T-helper 1 cell treated with Interleukin-12 subunit alpha and Interleukin-12 subunit beta and Interleukin-4 antibody, amounts not matched to agents 30 ng/mL and 1 ng/mL, for 36 hours (primary cell): ENCODE data around the gene POLE2. TPM values are rescaled to one million over a fixed set of nuclear protein-coding genes. Genes with fewer than 3 reads are reported as not detected.
"Not testable (repeated sequence)": the region's sequence is repeated elsewhere in the genome, so short reads cannot be mapped to it uniquely, and the experiment has no call there.

Experiments
- intact Hi-C: fragments of 100-400 bp; cut with micrococcal nuclease; formaldehyde crosslinking; loops from one replicate; pipeline ENCODE4 v1.15.1; 2024
- total RNA-seq: library from RNA; stranded (reverse); gene quantifications from 2 replicates; pipeline ENCODE4 v1.2.3, GENCODE V29; 2022

POLE2 gene, protein sequence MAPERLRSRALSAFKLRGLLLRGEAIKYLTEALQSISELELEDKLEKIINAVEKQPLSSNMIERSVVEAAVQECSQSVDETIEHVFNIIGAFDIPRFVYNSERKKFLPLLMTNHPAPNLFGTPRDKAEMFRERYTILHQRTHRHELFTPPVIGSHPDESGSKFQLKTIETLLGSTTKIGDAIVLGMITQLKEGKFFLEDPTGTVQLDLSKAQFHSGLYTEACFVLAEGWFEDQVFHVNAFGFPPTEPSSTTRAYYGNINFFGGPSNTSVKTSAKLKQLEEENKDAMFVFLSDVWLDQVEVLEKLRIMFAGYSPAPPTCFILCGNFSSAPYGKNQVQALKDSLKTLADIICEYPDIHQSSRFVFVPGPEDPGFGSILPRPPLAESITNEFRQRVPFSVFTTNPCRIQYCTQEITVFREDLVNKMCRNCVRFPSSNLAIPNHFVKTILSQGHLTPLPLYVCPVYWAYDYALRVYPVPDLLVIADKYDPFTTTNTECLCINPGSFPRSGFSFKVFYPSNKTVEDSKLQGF
- 23.9 and 25.5 TPM in 2 replicates for total RNA-seq

DNA sequence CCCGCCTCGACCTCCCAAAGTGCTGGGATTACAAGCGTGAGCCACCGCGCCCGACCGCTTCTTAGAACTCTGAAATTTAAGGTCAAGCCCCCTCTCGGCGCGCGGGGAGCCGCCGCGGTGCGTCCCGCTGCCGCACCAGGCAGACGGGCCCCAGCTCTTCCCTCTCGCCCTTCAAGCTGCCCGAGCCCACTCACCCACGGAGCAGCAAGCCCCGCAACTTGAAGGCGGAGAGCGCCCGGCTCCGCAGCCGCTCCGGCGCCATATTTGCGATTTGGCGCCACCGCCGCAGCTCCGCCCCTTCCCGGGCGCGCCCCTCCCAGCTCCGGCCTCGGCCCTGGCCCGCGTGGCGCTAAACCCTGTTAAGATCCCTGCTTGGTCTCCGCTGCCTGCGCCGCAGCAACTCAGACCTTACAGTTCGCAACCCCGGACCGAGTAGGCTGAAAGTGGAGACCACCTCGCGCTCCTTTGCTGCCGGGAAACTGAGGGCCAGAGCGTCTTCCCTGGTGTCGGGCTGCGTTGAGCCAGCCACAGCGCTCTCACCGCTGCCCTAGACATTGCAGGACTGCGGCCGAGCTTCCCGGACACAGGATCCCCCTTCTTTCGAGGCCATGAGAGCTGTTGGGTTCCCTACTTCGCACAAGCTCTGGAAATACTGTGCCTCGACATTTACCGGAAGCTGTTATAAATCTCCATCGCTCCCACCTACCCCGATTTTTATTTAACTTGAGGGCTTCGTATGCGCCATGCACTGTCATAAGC is at the start of gene POLE2:
Gene POLE2 (minus strand): TSS at position 273 of the 759 bp plus-strand sequence. CDS start 11 bp downstream, at position 262.
- intact Hi-C loops = loop anchor here (1.0 to 5.0 kb wide), 8 partner anchors 54 to 624 kb away; partner anchors contain the start of genes DMAC2L, L2HGDH, MGAT2 and NEMF

DNA sequence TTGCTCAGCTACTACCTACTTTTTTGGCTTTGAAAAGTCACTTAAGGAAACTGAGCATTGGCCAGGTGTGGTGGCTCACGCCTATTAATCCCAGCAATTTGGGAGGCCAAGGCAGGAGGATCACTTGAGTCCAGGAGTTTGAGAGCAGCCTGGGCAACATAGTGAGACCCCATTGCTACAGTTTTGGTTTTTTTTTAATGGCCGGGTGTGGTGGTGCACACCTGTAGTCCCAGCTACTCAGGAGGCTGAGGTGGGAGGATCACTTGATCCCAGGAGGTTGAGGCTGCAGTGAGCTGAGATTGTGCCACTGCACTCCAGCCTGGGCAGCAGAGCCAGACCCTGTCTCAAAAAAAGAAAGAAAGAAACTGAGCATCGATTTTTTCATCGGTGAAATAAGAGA is 47.7 kb upstream of the POLE2 start:
- intact Hi-C loops = not testable (repeated sequence)

DNA sequence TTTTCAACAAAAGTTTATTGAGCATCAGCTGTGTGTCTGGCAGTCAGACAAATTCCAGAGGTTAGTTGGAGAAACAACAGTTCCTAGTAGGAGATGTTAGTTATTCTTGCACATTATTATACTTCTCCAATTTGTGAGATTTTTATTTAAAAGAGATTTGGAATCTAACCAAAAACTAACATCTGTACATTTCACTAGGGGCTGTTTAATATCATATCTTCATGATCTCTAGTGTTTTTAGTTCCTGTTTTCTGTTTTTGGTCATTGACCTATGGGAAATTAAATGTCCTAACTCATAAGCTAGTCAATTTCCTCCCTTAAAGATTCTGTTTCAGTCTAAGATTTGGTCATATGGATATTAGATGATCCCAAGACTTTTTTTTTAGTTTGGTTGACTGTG is 45.8 kb upstream of the POLE2 start:
- intact Hi-C loops = no loop called here

DNA sequence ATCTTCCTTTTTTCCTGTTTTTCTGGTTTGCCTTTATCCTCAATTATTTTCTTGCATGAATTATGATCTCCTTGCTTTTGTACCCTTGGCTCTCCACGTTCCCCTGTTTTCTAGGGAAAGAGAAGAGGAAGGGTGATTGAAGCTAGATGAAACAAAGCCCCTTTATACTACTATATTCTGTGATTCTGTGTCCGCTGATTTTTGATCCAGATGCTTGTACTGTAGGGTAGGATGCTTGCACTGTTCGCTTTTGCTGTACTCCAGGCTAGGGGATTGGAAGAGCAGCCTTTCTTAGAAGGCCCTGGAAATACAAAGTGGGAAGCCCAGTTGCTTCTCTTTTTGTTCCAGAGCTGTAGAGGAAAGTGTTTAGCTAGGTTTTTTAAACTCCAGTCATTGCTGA is 44.9 kb upstream of the POLE2 start:
- intact Hi-C loops = no loop called here

DNA sequence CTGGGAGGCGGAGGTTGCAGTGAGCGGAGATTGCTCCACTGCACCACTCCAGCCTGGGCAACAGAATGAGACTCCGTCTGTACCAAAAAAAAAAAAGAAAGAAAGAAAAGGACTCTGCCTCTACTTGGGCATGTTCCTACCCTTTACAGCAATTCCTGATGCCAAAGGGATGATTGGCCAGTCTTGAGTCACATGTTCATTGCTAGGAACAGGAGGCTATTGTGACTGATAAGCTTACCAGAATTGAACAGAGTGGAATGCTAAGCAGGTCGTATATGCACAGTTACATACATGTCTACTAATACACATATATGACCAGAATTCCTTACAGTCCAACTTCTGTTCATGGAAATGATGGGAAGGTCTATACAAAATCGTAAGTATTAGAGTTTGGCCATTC is 39.2 kb upstream of the POLE2 start:
- intact Hi-C loops = no loop called here

DNA sequence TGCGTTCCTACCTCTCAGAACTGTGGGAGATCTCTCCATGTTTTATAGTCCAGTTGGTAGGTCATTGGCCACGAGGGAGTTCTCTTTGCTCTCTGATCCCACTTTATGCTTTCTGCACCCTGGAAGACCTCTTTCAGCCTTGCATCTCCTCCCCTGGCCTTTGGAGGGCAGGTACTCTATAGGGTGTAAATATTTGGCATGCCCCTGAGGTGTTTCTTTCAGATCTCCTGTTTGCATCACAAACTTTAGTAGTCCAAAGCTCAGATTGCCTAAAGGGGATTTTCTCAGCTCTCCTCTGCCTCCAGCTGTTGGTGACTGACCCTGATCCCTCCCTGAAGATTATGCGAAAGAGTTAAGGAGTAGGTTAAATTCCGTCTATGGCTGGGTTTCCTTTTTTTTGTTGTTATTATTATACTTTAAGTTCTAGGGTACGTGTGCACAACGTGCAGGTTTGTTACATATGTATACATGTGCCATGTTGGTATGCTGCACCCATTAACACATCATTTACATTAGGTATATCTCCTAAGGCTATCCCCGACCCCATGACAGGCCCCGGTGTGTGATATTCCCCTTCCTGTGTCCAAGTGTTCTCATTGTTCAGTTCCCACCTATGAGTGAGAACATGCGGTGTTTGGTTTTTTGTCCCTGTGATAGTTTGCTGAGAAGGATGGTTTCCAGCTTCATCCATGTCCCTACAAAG is 33.9 kb upstream of the POLE2 start:
- intact Hi-C loops = not testable (repeated sequence)

DNA sequence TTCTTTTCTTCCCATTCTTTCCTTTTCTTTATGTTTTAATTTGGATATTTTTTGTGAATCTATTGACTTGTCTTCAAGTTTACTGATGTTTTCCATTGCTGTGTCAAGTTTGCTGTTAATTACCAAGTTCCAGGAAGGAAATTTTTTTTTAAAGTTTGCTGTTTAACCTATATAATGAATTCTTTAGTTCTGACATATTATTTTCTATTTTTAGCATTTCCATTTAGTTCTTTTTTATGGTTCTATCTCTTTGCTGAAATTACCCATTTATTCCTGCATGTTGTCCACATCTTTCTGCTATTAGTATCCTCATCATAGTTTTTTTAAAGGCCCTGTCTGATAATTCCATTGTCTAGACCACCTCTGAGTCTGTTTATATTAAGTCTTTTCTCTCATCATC is 32.7 kb upstream of the POLE2 start:
- intact Hi-C loops = no loop called here

DNA sequence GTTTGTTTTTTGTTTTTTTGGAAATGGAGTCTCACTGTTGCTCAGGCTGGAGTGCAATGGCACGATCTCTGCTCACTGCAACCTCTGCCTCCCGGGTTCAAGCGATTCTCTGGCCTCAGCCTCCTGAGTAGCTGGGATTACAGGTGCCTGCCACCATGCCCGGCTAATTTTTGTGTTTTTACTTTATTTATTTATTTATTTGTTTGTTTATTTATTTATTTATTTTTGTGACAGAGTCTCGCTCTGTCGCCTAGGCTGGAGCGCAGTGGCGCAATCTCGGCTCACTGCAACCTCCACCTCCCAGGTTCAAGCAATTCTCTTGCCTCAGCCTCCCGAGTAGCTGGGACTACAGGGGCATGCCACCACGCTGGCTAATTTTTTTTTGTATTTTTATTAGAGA is 23.0 kb upstream of the POLE2 start:
- intact Hi-C loops = not testable (repeated sequence)

DNA sequence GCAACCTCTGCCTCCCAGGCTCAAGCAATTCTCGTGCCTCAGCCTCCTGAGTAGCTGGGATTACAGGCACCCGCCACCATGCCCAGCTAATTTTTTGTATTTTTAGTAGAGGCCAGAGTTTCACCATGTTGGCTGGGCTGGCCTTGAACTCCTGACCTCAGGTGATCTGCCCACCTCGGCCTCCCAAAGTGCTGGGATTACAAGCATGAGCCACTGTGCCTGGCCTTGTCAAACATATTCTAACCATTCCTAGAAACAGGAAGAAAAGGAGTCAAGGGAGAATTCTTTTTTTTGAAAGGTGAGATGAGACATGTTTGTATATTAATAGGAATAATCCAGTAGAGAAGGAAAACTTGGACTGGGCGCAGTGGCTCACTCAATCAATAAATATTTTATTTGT is 16.5 kb upstream of the POLE2 start:
- intact Hi-C loops = not testable (repeated sequence)

DNA sequence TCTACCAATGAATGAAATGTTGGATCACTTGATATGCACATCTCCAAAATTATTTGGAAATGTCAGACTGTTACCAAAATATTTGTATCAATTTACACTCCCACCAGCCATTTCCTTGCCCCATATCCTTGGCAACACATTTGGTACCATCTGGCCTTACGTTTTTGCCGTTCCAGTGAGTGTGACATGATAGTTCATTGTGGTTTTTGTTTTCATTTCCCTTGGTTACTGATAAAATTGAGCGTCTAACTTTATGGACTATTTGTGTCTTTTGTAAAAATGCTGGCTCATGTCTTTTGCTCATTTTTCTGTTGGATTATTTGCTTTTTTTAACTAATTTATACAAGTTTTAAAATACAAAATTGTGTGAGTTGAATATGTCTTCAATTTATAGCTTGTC is 16.0 kb upstream of the POLE2 start:
- intact Hi-C loops = no loop called here

DNA sequence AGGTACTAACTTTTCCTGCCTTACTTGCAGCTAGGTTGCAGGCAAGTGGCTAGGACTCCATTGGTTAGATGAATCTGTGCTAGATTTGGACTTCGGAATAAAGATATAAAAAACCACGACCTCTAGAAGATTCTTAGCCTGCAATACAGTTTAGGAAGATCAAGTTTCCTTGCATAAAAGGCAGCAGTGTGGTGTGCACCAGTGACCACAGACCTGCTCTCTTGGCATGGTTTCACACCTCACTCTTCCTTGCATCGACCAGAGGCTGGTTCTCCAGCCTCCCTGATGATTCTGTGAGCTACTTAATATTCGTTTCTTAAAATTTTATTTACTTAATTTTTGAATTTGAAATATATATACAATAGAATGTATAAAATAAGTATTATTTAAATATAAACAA is 14.7 kb upstream of the POLE2 start:
- intact Hi-C loops = no loop called here

DNA sequence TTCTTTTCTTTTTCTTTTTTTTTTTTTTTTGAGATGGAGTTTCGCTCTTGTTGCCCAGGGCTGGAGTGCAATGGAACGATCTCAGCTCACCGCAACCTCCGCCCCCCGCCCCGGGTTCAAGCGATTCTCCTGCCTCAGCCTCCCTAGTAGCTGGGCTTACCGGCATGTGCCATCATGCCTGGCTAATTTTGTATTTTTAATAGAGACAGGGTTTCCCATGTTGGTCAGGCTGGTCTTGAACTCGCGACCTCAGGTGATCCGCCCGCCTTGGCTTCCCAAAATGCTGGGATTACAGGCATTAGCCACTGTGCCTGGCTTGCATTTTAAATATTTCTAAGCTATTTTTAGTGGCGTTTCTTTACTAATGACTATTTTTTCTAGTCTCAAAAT is 5.7 kb upstream of the POLE2 start:
- intact Hi-C loops = loop anchor here (1.0 to 5.0 kb wide), 2 partner anchors 74 to 839 kb away; partner anchors contain the start of gene MAP4K5

DNA sequence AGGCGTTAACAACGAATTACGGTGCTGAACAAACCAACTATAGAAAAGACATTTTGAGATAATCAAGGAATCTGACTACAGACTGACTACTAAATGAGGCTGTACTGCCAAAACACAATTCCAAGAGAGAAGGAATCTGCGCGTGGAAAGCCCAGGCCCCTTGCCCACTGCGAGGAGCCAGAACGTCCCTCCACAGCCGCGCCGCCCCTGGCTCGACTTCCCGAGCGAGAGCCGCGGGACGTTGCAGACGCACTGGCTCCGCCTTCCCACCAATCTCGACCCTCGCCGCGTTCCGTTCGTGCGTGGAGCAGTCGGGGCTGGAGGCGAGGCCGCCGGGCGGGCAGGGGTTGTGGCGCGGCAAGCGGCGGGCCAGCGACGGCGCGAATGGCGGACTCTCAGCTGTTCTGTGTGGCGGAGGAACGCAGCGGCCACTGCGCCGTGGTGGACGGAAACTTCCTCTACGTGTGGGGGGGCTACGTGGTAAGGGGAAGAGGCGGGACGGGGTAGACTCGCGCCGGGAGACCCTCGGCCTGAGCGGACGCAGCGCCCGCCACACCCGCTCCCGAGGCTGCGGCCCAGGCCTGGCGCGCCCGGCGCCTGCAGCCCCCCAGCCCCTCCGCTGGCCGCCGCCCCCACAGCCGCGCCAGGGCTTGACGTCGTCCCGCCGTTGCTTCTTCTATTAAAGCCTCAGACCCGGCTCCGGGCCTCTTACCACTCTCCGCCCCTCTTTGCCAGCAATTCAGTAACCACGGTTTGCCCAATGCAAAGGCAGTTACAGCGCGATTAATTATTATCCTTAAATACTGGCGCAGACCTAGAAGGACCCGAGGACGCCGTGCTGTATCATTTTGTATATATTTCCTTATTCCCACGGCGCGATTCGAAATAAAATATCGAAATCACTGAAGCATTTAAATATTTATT is 5.1 kb upstream of the POLE2 start, which contains the start of gene KLHDC1:
Gene KLHDC1 (plus strand): TSS at position 310 of the 924 bp plus-strand sequence. CDS start 75 bp downstream, at position 385.
- intact Hi-C loops = loop anchor here (1.0 to 5.0 kb wide), 3 partner anchors 58 to 839 kb away; partner anchors contain the start of genes DNAAF2 and MAP4K5

DNA sequence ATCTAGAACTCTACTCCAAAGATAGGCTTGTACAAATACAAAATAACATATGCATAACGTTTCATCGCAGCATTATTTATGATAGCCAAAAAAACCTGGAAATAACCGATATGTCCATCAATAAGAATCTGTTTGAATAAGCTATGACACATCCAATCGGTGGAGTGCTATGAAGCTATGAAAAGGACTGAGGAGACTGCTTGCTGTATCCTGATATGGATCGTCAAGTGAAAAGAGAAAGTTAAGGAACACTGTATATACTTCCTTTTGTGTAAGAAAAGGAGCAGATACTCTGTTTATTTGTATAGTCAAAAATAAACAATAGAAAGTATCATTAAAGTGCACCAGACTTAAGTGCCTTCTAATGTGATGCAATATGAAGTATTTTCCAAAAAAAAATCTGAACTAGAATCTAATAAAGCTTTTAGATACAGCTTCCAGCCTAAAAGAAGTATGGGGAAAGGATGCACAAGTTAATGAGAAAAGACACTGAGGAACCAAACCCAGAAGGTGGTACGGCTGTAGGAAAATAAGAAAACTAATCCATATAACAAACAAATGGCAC is 4.3 kb upstream of the POLE2 start:
- intact Hi-C loops = loop anchor here (1.0 to 5.0 kb wide), 2 partner anchors 57 to 840 kb away; partner anchors contain the start of genes DNAAF2 and MAP4K5

DNA sequence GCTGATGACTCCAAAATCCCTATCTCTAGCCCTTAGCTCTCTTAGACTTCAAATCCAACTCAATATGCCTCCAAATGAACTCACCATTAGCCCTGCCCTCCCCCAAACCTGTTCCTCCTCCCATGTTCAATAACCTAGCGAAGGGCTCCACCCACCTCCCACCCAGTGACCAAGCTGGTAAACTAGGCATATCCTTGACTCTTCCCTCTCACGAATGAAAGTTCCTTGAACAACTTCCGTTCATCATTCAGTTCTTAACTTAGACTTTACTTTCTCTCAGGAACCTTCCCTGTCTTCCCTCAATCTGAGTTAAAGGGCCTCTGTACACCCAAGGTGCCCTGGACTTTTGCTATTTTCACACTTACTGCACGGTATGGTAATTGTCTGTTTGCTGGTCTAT is 3.0 kb upstream of the POLE2 start:
- intact Hi-C loops = loop anchor here (5.0 kb wide), 1 partner anchor 841 kb away; the partner anchor contains the start of gene MAP4K5

DNA sequence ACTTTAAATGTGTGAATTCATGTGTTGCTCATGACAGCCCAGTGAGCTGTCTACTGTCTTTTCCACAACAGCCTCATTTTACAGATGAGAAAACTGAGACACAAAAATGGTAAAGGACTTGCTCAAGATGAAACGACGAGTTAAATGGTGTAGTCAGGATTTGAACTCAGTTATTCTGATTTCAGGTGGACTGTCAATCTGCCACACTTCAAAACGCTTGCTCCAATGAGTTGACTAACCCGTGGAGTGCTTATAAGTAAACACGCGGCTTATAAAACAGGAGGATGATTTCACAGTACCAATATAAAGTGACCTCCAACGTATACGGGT is 652 bp upstream of the POLE2 start:
- intact Hi-C loops = loop anchor here (1.0 to 5.0 kb wide), 8 partner anchors 54 to 624 kb away; partner anchors contain the start of genes DMAC2L, L2HGDH, MGAT2 and NEMF

DNA sequence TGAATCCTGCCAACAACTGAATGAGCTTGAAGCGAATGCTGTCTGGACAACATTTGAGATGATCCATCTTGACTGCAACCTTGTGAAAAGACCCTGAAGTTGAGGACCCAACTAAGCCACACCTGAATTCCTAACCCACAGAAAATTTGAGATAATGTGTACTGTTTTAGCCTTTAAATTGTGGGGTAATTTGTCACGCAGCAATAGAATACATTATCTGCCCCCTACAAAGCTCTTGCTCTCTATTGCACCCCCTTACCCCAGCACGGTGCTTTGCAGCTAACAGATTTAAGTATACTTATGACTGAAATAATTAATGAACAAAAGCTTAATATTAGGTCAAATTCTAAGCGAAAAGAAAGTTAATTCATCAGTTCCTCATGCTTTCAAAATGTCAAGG is 1.6 kb downstream of the POLE2 start:
- intact Hi-C loops = loop anchor here (5.0 kb wide), 2 partner anchors 166 to 626 kb away; partner anchors contain the start of genes DMAC2L, L2HGDH and NEMF

DNA sequence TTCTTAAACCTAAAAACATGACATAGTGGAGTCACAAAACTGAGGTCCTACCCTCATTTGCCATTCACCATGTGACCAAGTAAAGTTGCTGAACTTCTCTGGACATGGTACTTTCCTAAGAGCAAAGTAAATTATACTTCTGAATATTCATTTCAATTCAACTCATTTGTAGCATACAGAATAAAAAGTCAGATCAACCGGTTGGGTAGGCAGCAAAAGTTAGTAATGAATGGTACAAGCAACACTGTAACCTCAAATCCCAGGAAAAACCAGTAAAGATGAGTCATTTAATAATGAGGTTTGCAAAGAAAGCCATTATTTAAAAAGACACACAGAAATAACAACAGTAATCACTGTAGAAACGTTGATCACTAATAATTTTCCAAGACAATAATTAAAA is 8.7 kb downstream of the POLE2 start:
- intact Hi-C loops = no loop called here

DNA sequence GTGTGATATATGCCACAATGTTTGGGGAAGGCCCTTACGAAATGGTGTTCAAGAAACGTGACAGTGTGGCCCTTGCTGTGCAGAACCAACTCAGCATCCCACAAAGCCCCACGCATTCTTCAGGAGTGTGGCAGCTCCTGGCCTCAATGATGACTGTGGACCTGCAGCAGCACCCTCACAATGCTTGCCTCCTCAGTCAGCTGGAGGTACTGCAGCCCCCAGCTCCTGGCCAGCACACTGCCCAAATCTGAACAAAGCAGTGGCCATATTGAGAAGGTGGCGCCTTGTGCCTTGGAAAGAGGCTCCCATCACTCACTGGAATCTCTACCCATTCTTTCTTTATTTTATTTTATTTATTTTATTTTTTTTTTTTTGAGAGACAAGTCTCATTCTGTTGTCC is 10.4 kb downstream of the POLE2 start:
- intact Hi-C loops = no loop called here

DNA sequence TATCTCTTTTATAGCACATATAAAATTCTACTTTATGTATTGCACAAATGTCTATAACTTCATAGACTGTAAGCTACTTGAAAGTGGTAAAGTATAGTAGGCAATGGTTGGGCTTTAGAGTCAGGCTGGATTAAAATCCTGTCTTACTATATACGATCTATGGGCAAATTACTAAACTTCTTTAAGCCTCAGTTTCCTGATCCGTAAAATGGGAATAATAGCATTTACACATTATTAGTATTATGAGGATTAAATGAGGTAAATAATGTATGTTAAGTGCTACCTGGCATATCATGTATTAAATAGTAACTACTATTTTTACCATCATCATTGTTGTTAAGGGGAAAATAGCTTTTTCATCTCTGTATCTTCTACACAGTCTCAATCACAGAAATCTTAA is 14.4 kb downstream of the POLE2 start:
- intact Hi-C loops = no loop called here
